ENCODE measurements around the gene PRKN. TPM values are rescaled to one million over a fixed set of nuclear protein-coding genes. Genes with fewer than 3 reads are reported as not detected.

Gene PRKN
- total RNA-seq, 1 donor from 2014 or later, result 5.1 TPM

DNA sequence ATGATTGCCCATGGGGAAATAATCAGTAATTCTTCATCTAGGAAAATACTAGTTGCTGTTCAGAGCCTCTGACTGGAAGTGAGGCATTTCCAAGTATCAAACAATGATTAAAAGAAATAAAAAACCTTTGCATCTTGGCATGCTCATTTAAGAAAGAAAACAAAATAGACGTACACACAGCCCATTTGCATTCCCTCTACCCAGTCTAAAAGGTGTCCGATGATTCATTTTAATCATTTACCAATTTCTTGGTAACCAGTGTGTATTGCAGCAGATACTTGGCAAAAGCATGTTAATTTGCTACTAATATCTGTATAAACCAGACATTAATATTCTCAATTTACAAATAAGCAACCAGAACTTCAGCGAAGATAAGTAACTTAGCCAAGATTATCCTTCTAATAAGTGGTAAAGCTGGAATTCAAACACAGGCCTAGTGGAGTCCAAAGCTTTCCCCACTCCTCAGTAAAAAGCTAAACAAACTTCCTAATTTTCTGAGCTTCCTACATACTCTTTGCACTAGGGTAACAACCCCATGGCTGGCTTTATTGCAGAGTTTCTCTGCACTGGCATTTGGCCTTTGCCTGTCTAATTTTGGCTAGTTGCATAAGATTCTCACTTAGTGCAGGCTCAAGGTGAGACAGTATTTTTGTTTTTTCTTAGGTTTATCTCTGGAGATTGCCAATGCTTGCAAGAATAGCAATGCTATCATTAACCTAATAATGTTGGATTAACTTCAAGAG is 338.1 kb downstream of the PRKN start:
- Mint-ChIP-seq H3K4me1 (ENCODE audit: unreplicated experiment) (no peaks in the 10 kb centered on the region), H3K4me3 (ENCODE audit: unreplicated experiment) (no peak overlapping the region), H3K9me3 (ENCODE audit: unreplicated experiment) (no peaks in the 10 kb centered on the region), H3K36me3 (ENCODE audit: low read depth, unreplicated experiment) (no peaks in the 10 kb centered on the region), H3K27ac (ENCODE audit: unreplicated experiment) (no peak overlapping the region), H3K27me3 (ENCODE audit: unreplicated experiment) (no peaks in the 10 kb centered on the region)
- no peak for DNase-seq (ENCODE audit: low spot score)
- TF ChIP-seq, protein P1, sequence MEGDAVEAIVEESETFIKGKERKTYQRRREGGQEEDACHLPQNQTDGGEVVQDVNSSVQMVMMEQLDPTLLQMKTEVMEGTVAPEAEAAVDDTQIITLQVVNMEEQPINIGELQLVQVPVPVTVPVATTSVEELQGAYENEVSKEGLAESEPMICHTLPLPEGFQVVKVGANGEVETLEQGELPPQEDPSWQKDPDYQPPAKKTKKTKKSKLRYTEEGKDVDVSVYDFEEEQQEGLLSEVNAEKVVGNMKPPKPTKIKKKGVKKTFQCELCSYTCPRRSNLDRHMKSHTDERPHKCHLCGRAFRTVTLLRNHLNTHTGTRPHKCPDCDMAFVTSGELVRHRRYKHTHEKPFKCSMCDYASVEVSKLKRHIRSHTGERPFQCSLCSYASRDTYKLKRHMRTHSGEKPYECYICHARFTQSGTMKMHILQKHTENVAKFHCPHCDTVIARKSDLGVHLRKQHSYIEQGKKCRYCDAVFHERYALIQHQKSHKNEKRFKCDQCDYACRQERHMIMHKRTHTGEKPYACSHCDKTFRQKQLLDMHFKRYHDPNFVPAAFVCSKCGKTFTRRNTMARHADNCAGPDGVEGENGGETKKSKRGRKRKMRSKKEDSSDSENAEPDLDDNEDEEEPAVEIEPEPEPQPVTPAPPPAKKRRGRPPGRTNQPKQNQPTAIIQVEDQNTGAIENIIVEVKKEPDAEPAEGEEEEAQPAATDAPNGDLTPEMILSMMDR (IDR thresholded peaks at IDR 0.05; ENCODE audit: unreplicated experiment), result no peak

DNA sequence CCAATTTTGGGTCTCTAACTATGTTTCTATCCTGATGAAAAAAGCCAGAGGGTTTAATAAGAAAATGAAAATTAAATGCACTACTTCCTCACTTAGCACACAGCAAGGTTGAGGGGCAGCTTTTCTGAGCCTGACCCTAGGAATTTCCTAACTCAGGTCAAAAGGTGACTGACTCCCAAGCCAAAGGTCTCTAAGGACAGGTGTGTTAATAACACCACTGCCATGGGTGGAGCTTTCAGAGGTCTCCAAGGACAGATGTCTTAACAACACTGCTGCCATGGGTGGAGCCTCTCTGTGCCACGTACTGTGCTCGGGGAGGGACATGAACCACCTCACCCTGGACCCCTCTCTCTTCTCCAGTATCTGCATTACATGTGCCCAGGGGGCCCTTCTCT is 339.2 kb downstream of the PRKN start:
- Mint-ChIP-seq H3K9me3 (ENCODE audit: unreplicated experiment) (no peaks in the 10 kb centered on the region), H3K4me3 (ENCODE audit: unreplicated experiment) (no peak overlapping the region), H3K36me3 (ENCODE audit: low read depth, unreplicated experiment) (no peaks in the 10 kb centered on the region), H3K27ac (ENCODE audit: unreplicated experiment) (no peak overlapping the region), H3K4me1 (ENCODE audit: unreplicated experiment) (no peaks in the 10 kb centered on the region), H3K27me3 (ENCODE audit: unreplicated experiment) (no peaks in the 10 kb centered on the region)
- TF ChIP-seq, protein P1 (IDR thresholded peaks at IDR 0.05; ENCODE audit: unreplicated experiment), result no peak
- DNase-seq (ENCODE audit: low spot score), result no peak

GRCh38 chr6:162387718-162388382 is 339.7 kb downstream of the PRKN start:
- no peaks in the 10 kb centered on the region for H3K9me3 Mint-ChIP-seq (ENCODE audit: unreplicated experiment)
- H3K4me1 Mint-ChIP-seq (ENCODE audit: unreplicated experiment), result no peaks in the 10 kb centered on the region
- no peak overlapping the region for H3K27ac Mint-ChIP-seq (ENCODE audit: unreplicated experiment)
- DNase-seq (ENCODE audit: low spot score), result no peak
- TF ChIP-seq, protein P1 (IDR thresholded peaks at IDR 0.05; ENCODE audit: unreplicated experiment), result no peak
- no peaks in the 10 kb centered on the region for H3K36me3 Mint-ChIP-seq (ENCODE audit: low read depth, unreplicated experiment)
- H3K4me3 Mint-ChIP-seq (ENCODE audit: unreplicated experiment), result no peak overlapping the region
- no peaks in the 10 kb centered on the region for H3K27me3 Mint-ChIP-seq (ENCODE audit: unreplicated experiment)

GRCh38 chr6:162385980-162386379 is 341.6 kb downstream of the PRKN start:
- TF ChIP-seq, protein P1 (IDR thresholded peaks at IDR 0.05; ENCODE audit: unreplicated experiment), result no peak
- H3K4me3 Mint-ChIP-seq (ENCODE audit: unreplicated experiment), result no peak overlapping the region
- no peaks in the 10 kb centered on the region for H3K4me1 Mint-ChIP-seq (ENCODE audit: unreplicated experiment)
- H3K27me3 Mint-ChIP-seq (ENCODE audit: unreplicated experiment), result no peaks in the 10 kb centered on the region
- no peak for DNase-seq (ENCODE audit: low spot score)
- no peak overlapping the region for H3K27ac Mint-ChIP-seq (ENCODE audit: unreplicated experiment)
- no peaks in the 10 kb centered on the region for H3K9me3 Mint-ChIP-seq (ENCODE audit: unreplicated experiment)
- H3K36me3 Mint-ChIP-seq (ENCODE audit: low read depth, unreplicated experiment), result no peaks in the 10 kb centered on the region
